Measurements from ENCODE around the gene ADGRV1.
"Not testable (repeated sequence)": the region's sequence is repeated elsewhere in the genome, so short reads cannot be mapped to it uniquely, and the experiment has no call there.

GRCh38 chr5:91041132-91041531, 482.5 kb downstream of the ADGRV1 start:
- not testable (repeated sequence) for TF ChIP-seq EP300 (IDR thresholded peaks at IDR 0.05)
- TF ChIP-seq, protein P1, sequence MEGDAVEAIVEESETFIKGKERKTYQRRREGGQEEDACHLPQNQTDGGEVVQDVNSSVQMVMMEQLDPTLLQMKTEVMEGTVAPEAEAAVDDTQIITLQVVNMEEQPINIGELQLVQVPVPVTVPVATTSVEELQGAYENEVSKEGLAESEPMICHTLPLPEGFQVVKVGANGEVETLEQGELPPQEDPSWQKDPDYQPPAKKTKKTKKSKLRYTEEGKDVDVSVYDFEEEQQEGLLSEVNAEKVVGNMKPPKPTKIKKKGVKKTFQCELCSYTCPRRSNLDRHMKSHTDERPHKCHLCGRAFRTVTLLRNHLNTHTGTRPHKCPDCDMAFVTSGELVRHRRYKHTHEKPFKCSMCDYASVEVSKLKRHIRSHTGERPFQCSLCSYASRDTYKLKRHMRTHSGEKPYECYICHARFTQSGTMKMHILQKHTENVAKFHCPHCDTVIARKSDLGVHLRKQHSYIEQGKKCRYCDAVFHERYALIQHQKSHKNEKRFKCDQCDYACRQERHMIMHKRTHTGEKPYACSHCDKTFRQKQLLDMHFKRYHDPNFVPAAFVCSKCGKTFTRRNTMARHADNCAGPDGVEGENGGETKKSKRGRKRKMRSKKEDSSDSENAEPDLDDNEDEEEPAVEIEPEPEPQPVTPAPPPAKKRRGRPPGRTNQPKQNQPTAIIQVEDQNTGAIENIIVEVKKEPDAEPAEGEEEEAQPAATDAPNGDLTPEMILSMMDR (IDR thresholded peaks at IDR 0.05): not testable (repeated sequence)

Measured in stomach (tissue), 4 donors.